GM12878 (cell line): Measurements from ENCODE around the gene SPCS3. TPM values are rescaled to one million over a fixed set of nuclear protein-coding genes. Genes with fewer than 3 reads are reported as not detected.

Experiments
- ATAC-seq: fragments of 200-7000 bp; cut with Tn5 transposase; 3 replicates; pipeline ENCODE4 v1.9.1; 2020; ENCODE audit warnings: mild to moderate bottlenecking, moderate library complexity
- BruUV-seq: library from RNA; stranded (reverse); fragments of 400-500 nt; replicated peaks from 2 replicates; lab custom pipeline; 2021; lab: Mats Ljungman, UMichigan
- CTCF ChIA-PET: fragments of 300-600 bp; sonication (Branson Sonifier 250); formaldehyde crosslinking; extraction: SDS; loops from one replicate; lab custom pipeline; 2021; ENCODE audit warnings: inconsistent platforms; lab: Yijun Ruan, JAX
- POLR2A ChIA-PET: fragments of 350-600 bp; formaldehyde crosslinking; extraction: SDS; loops from one replicate; lab custom pipeline; 2021; ENCODE audit warnings: inconsistent platforms; lab: Charles Lee
- RAD21 ChIA-PET: fragments of 300-600 bp; sonication (Branson Sonifier 250); formaldehyde crosslinking; loops from one replicate; lab custom pipeline; 2023; ENCODE audit warnings: antibody characterized with exemption; ENCODE audit not compliant: unreplicated experiment; lab: Charles Lee
- SMC1A ChIA-PET: fragments of 300-600 bp; sonication (Branson Sonifier 250); formaldehyde crosslinking; loops from one replicate; lab custom pipeline; 2023; ENCODE audit not compliant: unreplicated experiment, uncharacterized antibody; lab: Charles Lee
- DNase-seq: peaks from one replicate; pipeline ENCODE4 v3.0.0-alpha.2; 2011; ENCODE audit warnings: low read depth, low spot score
- FAIRE-seq: peaks from 3 replicates; lab custom pipeline; 2011; peaks lifted over from hg19 to GRCh38; lab: Jason Lieb, UNC
- H2AFZ ChIP-seq: 2 replicates; pipeline ENCODE4 v1.6.0; 2011; ENCODE audit warnings: low read depth, low read length, control low read depth; ENCODE audit not compliant: control insufficient read depth
- H3K27ac ChIP-seq: 2 replicates; pipeline ENCODE4 v1.5.1; 2011; ENCODE audit warnings: control low read depth; ENCODE audit not compliant: control insufficient read depth, insufficient read depth
- H3K27me3 ChIP-seq, 2 experiments: replicated peaks in 1 of 2; 2 replicates each; pipeline versions ENCODE4 v1.6.0 to v1.6.1; 2011; ENCODE audit warnings: low read length in 1 of 2; ENCODE audit not compliant: control insufficient read depth in 2 of 2, insufficient read depth in 2 of 2
- H3K36me3 ChIP-seq, 2 experiments: 2 replicates each; pipeline ENCODE4 v1.5.1; 2011; ENCODE audit warnings: low read length in 1 of 2; ENCODE audit not compliant: control insufficient read depth in 2 of 2, insufficient read depth in 2 of 2
- H3K4me1 ChIP-seq: 2 replicates; pipeline ENCODE4 v1.6.1; 2011; ENCODE audit warnings: mild to moderate bottlenecking, low read length, moderate library complexity, mixed read lengths; ENCODE audit not compliant: control insufficient read depth, insufficient read depth
- H3K4me2 ChIP-seq: 2 replicates; pipeline ENCODE4 v1.6.0; 2011; ENCODE audit warnings: control low read depth; ENCODE audit not compliant: control insufficient read depth, insufficient read depth
- H3K4me3 ChIP-seq: fragments of 200-600 bp; sonication (generic); 2 replicates; pipeline ENCODE4 v1.5.1; 2016
- H3K79me2 ChIP-seq: 2 replicates; pipeline ENCODE4 v1.6.0; 2011; ENCODE audit warnings: low read length; ENCODE audit not compliant: control insufficient read depth, insufficient read depth
- H3K9ac ChIP-seq: 2 replicates; pipeline ENCODE4 v1.8.0; 2011; ENCODE audit warnings: low read length, control low read depth, mixed read lengths; ENCODE audit not compliant: control insufficient read depth, insufficient read depth
- H3K9me3 ChIP-seq: replicated peaks from 3 replicates; pipeline ENCODE4 v1.5.1; 2011; ENCODE audit warnings: mild to moderate bottlenecking, low read length; ENCODE audit not compliant: control insufficient read depth, insufficient read depth
- H4K20me1 ChIP-seq: 2 replicates; pipeline ENCODE4 v1.6.0; 2011; ENCODE audit not compliant: control insufficient read depth, insufficient read depth
- ATF7 ChIP-seq: fragments of 450-650 bp; IDR thresholded peaks from 2 replicates; pipeline ENCODE4 v1.6.1; 2016; ENCODE audit warnings: low read depth, mild to moderate bottlenecking
- FOXM1 ChIP-seq: IDR thresholded peaks from 2 replicates; pipeline ENCODE4 v1.6.1; 2012; ENCODE audit warnings: low read depth, mild to moderate bottlenecking, inconsistent platforms, low read length, moderate library complexity
- KDM1A ChIP-seq: fragments of 200-600 bp; sonication (generic); IDR thresholded peaks from 2 replicates; pipeline ENCODE4 v1.6.1; 2016; ENCODE audit warnings: borderline replicate concordance
- MAX ChIP-seq: IDR thresholded peaks from 2 replicates; pipeline ENCODE4 v1.6.1; 2012; ENCODE audit warnings: low read depth, low read length, improper control_type of control experiment
- MEF2A ChIP-seq: IDR thresholded peaks from 2 replicates; pipeline ENCODE4 v1.6.1; 2011; ENCODE audit warnings: low read depth, mild to moderate bottlenecking, low read length, moderate library complexity; ENCODE audit not compliant: insufficient read depth
- MEF2B ChIP-seq: fragments of 450-650 bp; IDR thresholded peaks from 2 replicates; pipeline ENCODE4 v1.6.1; 2018; ENCODE audit warnings: mild to moderate bottlenecking, moderate library complexity; ENCODE audit not compliant: partially characterized antibody, poor library complexity, severe bottlenecking
- NBN ChIP-seq: fragments of 450-650 bp; IDR thresholded peaks from 2 replicates; pipeline ENCODE4 v1.6.1; 2016
- NFIC ChIP-seq: IDR thresholded peaks from 2 replicates; pipeline ENCODE4 v1.6.1; 2012; ENCODE audit warnings: low read depth, mild to moderate bottlenecking, inconsistent platforms, low read length, moderate library complexity
- POLR2AphosphoS5 ChIP-seq: IDR thresholded peaks from 2 replicates; pipeline ENCODE4 v1.6.1; 2011; ENCODE audit warnings: mild to moderate bottlenecking, low read length, inconsistent platforms
- RB1 ChIP-seq: fragments of 450-650 bp; formaldehyde crosslinking; IDR thresholded peaks from 2 replicates; pipeline ENCODE4 v1.6.1; 2017; ENCODE audit warnings: mild to moderate bottlenecking, borderline replicate concordance
- RUNX3 ChIP-seq: IDR thresholded peaks from 2 replicates; pipeline ENCODE4 v1.6.1; 2012; ENCODE audit warnings: low read length, inconsistent platforms
- TAF1 ChIP-seq: IDR thresholded peaks from 2 replicates; pipeline ENCODE4 v1.6.1; 2011; ENCODE audit warnings: mild to moderate bottlenecking, low read depth, low read length, borderline replicate concordance
- WGBS: methylation state at CpG from one replicate; pipeline ENCODE4 v1.1.6; 2016; ENCODE audit warnings: low lambda C conversion rate; ENCODE audit not compliant: insufficient replicate concordance, insufficient coverage; ENCODE audit errors: missing lambda C conversion rate; 5-methylcytosine and 5-hydroxymethylcytosine counted together
- in situ Hi-C: fragments of 300-500 bp; cut with MboI; formaldehyde crosslinking; loops from 9 replicates; pipeline ENCODE4 v1.14.3; 2018; ENCODE audit warnings: mixed read lengths
- intact Hi-C: fragments of 100-400 bp; cut with micrococcal nuclease; formaldehyde crosslinking; loops from one replicate; pipeline ENCODE4 v1.14.2; 2022; ENCODE audit not compliant: unreplicated experiment
- polyA plus RNA-seq, 11 experiments: library from polyadenylated mRNA; depleted of rRNA in 4 of 11; unstranded in 6 of 11; stranded (reverse) in 5 of 11; fragments of >200 nt; fragmentation: Nextera tagmentation in 4 of 11; fragmentation: Illumina TruSeq in 1 of 11; extraction: Ambion mirVana in 4 of 11; extraction: Trizol in 1 of 11; gene quantifications; 1 replicate in 1 of 11; 2 replicates in 10 of 11; pipeline versions ENCODE4 v1.2.1 to v1.2.3, GENCODE V29; 2011 to 2016; ENCODE audit warnings: inconsistent platforms in 2 of 11, missing spikeins in 2 of 11, low read depth in 1 of 11
- total RNA-seq, 4 experiments: library from RNA; depleted of rRNA in 3 of 4; stranded (reverse); fragments of >200 nt in 3 of 4; fragmentation: Illumina TruSeq in 1 of 4; extraction: Trizol in 1 of 4; gene quantifications; 2 replicates each; pipeline versions ENCODE4 v1.2.1 to v1.2.3, GENCODE V29; 2013 to 2021
- TF ChIP-seq, protein P1 (sequence below): IDR thresholded peaks from 2 replicates; pipeline ENCODE4 v1.6.1; 2011; ENCODE audit warnings: borderline replicate concordance, low read depth, mild to moderate bottlenecking, moderate library complexity, low read length; ENCODE audit not compliant: insufficient read depth, poor library complexity, severe bottlenecking
- TF ChIP-seq, protein P2 (sequence below): IDR thresholded peaks from 2 replicates; pipeline ENCODE4 v1.6.1; 2012; ENCODE audit warnings: low read length, inconsistent platforms

The SPCS3 gene
- total and polyA plus RNA-seq, 10 of the 15 experiments (the other 5 are each of a cell fraction or from before 2014, with no cell fraction given) = 50.0 to 151 (median 76.4) TPM

DNA sequence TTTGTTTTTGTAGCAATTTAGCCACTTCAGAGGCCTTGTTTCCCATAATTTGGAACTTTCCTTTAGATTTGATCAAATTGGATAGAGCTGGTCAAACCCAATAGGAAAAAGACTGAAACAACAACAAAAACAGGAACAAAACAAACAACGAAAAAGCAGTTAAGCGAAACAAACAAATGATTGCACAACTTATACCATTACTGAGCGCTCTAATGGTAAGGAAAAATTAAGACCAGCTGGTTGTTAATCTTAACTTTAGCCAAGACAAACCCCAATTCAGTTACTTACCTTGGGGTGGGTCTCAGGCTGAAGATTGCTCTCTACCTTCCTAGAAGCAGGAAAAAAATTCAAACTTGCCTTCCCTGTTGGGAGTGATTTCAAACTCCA is 38.3 kb downstream of the SPCS3 start:
- in situ Hi-C loops = loop anchor here (25.0 kb wide), 1 partner anchor 979 kb away; no protein-coding TSS in a partner anchor

More for the DNA sequence above, 38.3 kb downstream of the SPCS3 start:
- WGBS = 76% methylated on average over 3 of the region's 3 CpGs
- no peak for ATAC-seq
- Histone ChIP-seq H3K27ac (no peak overlapping the region), H3K9ac (no peak overlapping the region), H4K20me1 (no peaks in the 10 kb centered on the region), H3K4me2 (peak overlapping the region; percentile 47; the same call in 1 of the 2 replicates), H3K27me3 (no peaks in the 10 kb centered on the region), H3K4me1 (peaks cover 17% of the 10 kb centered on the region), H3K4me3 (no peak overlapping the region), H3K9me3 (no peaks in the 10 kb centered on the region), H3K79me2 (no peaks in the 10 kb centered on the region), H3K36me3 (no peaks in the 10 kb centered on the region), H2AFZ (no peak overlapping the region)
- no peak for FAIRE-seq
- TF ChIP-seq ATF7 = no peak
- TF ChIP-seq RB1 = no peak
- TF ChIP-seq, protein P1, sequence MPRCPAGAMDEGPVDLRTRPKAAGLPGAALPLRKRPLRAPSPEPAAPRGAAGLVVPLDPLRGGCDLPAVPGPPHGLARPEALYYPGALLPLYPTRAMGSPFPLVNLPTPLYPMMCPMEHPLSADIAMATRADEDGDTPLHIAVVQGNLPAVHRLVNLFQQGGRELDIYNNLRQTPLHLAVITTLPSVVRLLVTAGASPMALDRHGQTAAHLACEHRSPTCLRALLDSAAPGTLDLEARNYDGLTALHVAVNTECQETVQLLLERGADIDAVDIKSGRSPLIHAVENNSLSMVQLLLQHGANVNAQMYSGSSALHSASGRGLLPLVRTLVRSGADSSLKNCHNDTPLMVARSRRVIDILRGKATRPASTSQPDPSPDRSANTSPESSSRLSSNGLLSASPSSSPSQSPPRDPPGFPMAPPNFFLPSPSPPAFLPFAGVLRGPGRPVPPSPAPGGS = no peak
- no peak; the same call in 1 of the 2 replicates for TF ChIP-seq NFIC
- no peak for TF ChIP-seq MEF2B
- no peak for TF ChIP-seq NBN
- no peak for TF ChIP-seq MAX
- no peak for TF ChIP-seq MEF2A
- TF ChIP-seq, protein P2, sequence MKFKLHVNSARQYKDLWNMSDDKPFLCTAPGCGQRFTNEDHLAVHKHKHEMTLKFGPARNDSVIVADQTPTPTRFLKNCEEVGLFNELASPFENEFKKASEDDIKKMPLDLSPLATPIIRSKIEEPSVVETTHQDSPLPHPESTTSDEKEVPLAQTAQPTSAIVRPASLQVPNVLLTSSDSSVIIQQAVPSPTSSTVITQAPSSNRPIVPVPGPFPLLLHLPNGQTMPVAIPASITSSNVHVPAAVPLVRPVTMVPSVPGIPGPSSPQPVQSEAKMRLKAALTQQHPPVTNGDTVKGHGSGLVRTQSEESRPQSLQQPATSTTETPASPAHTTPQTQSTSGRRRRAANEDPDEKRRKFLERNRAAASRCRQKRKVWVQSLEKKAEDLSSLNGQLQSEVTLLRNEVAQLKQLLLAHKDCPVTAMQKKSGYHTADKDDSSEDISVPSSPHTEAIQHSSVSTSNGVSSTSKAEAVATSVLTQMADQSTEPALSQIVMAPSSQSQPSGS = no peak
- TF ChIP-seq FOXM1 = no peak
- TF ChIP-seq TAF1 = no peak
- TF ChIP-seq KDM1A = no peak
- TF ChIP-seq POLR2AphosphoS5 = no peak
- no peak for TF ChIP-seq RUNX3
- CTCF ChIA-PET = no interaction called here
- intact Hi-C loops = no loop called here
- POLR2A ChIA-PET = no interaction called here
- no peak for DNase-seq
- RAD21 ChIA-PET = no interaction called here
- BruUV-seq = no TSS peak
- SMC1A ChIA-PET = no interaction called here
